ENCODE measurements around the gene TBC1D22A.

- TF ChIP-seq CTCF (IDR thresholded peaks at IDR 0.05; ENCODE audit: low read length) (no peak), EZH2 (optimal IDR thresholded peaks at IDR 0.05; ENCODE audit: low read depth, low read length) (no peak), EZH2phosphoT487 (IDR thresholded peaks at IDR 0.05; ENCODE audit: low read length) (no peak)
Observed at GRCh38 chr22:46810856-46811786, 48.7 kb downstream of the TBC1D22A start.
